ENCODE data around the gene GRIK4. TPM values are rescaled to one million over a fixed set of nuclear protein-coding genes. Genes with fewer than 3 reads are reported as not detected.

GRIK4 gene
- polyA plus RNA-seq, 1 experiment: 0.55 TPM

DNA sequence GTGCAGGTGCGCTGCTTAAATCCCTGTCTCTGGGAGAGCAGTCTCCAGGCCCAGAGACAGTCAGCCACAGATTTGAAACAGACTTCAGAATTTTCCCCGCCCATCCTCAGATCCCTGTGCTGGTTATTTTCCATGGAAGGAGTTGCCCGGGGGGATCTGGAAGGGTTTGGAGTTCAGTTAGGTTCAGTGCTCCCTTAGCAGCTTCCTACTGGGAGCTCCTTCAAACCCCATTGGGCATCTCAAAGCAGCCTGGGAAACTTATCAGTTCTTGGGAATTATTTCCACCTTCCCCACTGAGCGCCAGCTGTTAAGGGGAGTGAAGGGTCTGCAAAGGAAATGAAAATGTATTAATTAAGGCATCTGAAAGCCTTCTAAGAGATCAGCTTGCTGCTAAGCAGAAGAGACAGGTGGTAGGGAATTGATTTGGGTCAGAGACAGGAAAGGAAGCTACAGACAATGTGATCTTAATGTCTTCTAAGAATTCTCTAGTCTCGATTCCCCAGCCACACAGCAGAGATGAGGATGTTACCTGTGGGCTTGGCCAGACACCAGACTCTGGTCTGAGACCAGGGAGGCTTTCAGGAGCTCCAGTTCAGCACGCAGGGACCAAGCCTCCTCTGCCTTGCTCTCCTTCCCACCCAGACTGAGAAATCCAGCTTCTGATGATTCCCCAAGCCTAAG is 406.2 kb downstream of the GRIK4 start:
- Histone ChIP-seq H3K9me3 (ENCODE audit: control insufficient read depth, insufficient read depth, low read length) (no peaks in the 10 kb centered on the region), H3K4me3 (ENCODE audit: low read depth, low read length) (no peak overlapping the region), H3K27ac (ENCODE audit: low read depth, low read length) (no peak overlapping the region), H3K27me3 (ENCODE audit: control insufficient read depth, insufficient read depth, low read length) (peaks cover 8% of the 10 kb centered on the region)
- ChIA-PET POLR2A (interaction anchor here (0.6 kb wide), 1 partner anchor 90 kb away, joined by 3 read pairs; no protein-coding TSS in a partner anchor), CTCF (interaction anchor here (1.5 to 1.8 kb wide), 2 partner anchors 12 to 277 kb away, joined by 3 to 5 read pairs; no protein-coding TSS in a partner anchor)
- no peak for DNase-seq (ENCODE audit: low read depth, low spot score)
- TF ChIP-seq, protein P1, sequence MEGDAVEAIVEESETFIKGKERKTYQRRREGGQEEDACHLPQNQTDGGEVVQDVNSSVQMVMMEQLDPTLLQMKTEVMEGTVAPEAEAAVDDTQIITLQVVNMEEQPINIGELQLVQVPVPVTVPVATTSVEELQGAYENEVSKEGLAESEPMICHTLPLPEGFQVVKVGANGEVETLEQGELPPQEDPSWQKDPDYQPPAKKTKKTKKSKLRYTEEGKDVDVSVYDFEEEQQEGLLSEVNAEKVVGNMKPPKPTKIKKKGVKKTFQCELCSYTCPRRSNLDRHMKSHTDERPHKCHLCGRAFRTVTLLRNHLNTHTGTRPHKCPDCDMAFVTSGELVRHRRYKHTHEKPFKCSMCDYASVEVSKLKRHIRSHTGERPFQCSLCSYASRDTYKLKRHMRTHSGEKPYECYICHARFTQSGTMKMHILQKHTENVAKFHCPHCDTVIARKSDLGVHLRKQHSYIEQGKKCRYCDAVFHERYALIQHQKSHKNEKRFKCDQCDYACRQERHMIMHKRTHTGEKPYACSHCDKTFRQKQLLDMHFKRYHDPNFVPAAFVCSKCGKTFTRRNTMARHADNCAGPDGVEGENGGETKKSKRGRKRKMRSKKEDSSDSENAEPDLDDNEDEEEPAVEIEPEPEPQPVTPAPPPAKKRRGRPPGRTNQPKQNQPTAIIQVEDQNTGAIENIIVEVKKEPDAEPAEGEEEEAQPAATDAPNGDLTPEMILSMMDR (IDR thresholded peaks at IDR 0.05; ENCODE audit: low read depth, low read length): no peak

DNA sequence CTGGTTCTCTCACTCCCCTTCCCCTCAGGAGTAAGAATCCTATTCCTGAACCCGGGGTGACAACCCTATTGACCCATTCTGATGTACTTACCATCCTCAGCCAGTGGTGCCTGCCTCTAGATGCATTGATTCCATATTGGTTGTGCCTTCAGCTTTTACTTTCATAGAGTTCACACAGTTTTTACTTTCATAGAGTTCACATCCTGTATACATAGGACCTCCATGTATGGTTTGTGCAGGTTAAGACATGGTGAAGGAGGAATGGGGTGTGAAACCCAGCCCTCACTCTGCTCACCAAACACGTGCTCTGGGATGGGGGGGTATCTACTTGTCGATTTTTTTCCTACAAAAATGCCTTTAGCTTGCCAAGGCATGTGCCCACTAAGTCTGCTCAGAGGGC is 406.7 kb downstream of the GRIK4 start:
- Histone ChIP-seq H3K27me3 (ENCODE audit: control insufficient read depth, insufficient read depth, low read length) (peaks cover 6% of the 10 kb centered on the region), H3K9me3 (ENCODE audit: control insufficient read depth, insufficient read depth, low read length) (no peaks in the 10 kb centered on the region), H3K27ac (ENCODE audit: low read depth, low read length) (no peak overlapping the region), H3K4me3 (ENCODE audit: low read depth, low read length) (no peak overlapping the region)
- ChIA-PET CTCF (interaction anchor here (1.5 to 1.8 kb wide), 2 partner anchors 11 to 277 kb away, joined by 3 to 5 read pairs; no protein-coding TSS in a partner anchor), POLR2A (no interaction called here)
- TF ChIP-seq, protein P1 (IDR thresholded peaks at IDR 0.05; ENCODE audit: low read depth, low read length): no peak
- no peak for DNase-seq (ENCODE audit: low read depth, low spot score)

DNA sequence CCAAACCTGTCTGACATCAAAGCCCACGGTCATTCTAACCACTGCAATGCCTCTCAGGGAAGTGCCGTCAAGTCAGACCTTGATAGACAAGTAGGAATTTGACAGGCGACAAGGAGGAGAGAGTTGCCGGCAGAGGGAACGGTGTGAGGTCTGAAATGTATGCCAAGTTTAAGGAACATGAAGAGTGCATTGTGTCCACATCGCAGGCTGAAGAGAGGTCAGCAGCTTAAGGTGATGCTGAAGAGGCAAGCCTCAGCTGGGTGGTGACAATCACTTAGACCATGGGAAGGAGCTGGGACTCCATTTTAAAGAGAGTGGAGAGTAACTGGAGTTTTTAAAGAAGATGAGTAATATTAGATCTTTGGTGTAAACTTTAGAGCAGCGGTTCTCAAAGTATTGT is 407.5 kb downstream of the GRIK4 start:
- Histone ChIP-seq H3K27me3 (ENCODE audit: control insufficient read depth, insufficient read depth, low read length) (peaks cover 5% of the 10 kb centered on the region), H3K27ac (ENCODE audit: low read depth, low read length) (no peak overlapping the region), H3K4me3 (ENCODE audit: low read depth, low read length) (no peak overlapping the region), H3K9me3 (ENCODE audit: control insufficient read depth, insufficient read depth, low read length) (no peaks in the 10 kb centered on the region)
- TF ChIP-seq, protein P1 (IDR thresholded peaks at IDR 0.05; ENCODE audit: low read depth, low read length): no peak
- ChIA-PET POLR2A (no interaction called here), CTCF (interaction anchor here (1.5 kb wide), 1 partner anchor 276 kb away, joined by 3 read pairs; no protein-coding TSS in a partner anchor)
- no peak for DNase-seq (ENCODE audit: low read depth, low spot score)

DNA sequence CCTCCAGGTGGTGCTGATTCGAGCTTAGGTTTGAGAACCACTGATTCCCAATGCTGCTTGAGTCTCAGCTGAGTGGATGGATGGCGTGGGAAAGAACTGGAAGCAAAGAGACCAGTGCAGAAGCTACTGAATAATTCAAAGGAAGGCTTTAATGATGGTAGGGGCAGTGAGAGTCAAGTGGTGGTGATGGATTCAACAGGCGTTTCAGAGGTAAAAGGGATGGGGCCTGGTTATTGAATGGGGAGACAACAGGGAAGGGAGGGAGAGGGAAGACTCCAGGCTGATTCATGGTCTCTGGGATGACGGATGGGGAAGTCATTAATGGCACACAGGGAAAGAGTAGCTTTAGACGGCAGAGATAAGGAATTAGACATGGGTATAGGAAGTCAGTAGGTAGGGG is 408.0 kb downstream of the GRIK4 start:
- TF ChIP-seq, protein P1 (IDR thresholded peaks at IDR 0.05; ENCODE audit: low read depth, low read length): no peak
- H3K27me3 ChIP-seq (ENCODE audit: control insufficient read depth, insufficient read depth, low read length): peaks cover 5% of the 10 kb centered on the region
- no peak overlapping the region for H3K4me3 ChIP-seq (ENCODE audit: low read depth, low read length)
- H3K27ac ChIP-seq (ENCODE audit: low read depth, low read length): no peak overlapping the region
- no peak for DNase-seq (ENCODE audit: low read depth, low spot score)
- no peaks in the 10 kb centered on the region for H3K9me3 ChIP-seq (ENCODE audit: control insufficient read depth, insufficient read depth, low read length)
- CTCF ChIA-PET: no interaction called here
- POLR2A ChIA-PET: no interaction called here

DNA sequence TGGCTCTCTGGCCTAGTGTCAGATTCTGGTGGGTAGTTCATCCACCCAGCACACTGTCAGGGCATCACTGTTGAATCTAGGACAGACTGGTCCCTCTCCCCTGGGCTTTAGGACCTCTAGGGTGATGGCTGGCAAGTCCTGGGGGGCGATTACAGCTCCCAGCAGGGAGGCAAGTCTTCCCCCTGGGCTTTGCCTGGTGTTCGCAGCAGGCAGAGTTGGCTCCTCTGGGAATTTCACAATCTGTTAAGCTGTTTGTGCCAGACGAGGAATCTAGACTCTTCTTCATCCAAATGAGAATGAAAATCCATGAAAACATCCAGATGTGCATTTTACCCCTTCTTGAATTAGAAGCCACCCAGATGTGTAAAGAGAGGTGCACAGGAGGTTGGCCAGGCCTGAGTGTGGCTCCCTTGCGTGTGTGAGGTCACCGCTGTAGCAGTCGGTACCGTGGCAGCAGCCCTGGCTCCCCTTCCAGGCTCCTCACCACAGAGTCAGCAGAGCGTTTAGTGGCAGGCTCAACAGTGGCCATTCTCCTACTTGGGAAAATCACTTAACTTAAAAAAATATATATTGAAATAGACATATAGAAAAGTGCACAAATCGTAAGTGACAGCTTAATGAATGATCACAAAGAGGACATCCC is 412.4 kb downstream of the GRIK4 start:
- TF ChIP-seq, protein P1 (IDR thresholded peaks at IDR 0.05; ENCODE audit: low read depth, low read length): no peak
- H3K9me3 ChIP-seq (ENCODE audit: control insufficient read depth, insufficient read depth, low read length): no peaks in the 10 kb centered on the region
- ChIA-PET CTCF (no interaction called here), POLR2A (no interaction called here)
- H3K27me3 ChIP-seq (ENCODE audit: control insufficient read depth, insufficient read depth, low read length): peaks cover 2% of the 10 kb centered on the region
- no peak overlapping the region for H3K27ac ChIP-seq (ENCODE audit: low read depth, low read length)
- no peak for DNase-seq (ENCODE audit: low read depth, low spot score)
- no peak overlapping the region for H3K4me3 ChIP-seq (ENCODE audit: low read depth, low read length)

Data from AG04450 (cell line).